Pons (tissue), 1 donor: Measurements from ENCODE around the gene STEAP2.

Source experiments
- DNase-seq: peaks from one replicate; pipeline ENCODE4 v3.0.0-alpha.2; 2016; ENCODE audit warnings: low spot score

STEAP2 gene

DNA sequence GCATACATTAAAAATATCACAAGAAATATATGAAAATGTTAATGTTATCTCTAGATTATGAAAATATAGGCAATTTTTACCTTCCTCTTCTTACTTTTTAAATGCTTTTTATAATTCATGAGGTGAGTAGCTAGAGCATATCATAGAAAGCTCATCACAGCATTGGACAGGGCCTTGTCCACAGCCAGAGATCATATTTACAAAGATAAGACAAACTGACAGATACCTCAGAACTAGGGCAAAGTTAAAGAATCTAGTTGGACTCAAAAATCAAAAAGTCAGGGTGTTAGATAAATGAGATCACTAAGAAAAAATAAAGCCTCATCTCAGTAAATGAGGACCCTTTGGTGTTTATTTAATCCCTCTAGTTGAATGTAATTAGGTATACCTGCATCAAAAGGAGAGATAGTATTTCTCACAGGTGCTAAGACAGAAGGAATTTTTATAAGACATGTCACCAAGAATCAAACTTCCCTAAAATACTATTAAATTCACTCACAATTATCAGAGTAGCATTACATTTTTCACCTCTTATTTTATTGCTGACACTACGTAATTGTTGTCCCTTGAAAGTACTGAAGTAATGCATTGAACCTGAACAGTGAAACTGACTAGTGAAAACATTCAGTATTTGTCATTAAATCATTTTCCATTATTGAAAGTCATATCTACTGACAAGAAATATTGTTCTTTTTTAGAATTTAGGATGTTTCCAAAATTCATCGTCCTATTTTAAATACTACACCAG lies 59.1 kb downstream of the STEAP2 start:
- DNase-seq = no peak

DNA sequence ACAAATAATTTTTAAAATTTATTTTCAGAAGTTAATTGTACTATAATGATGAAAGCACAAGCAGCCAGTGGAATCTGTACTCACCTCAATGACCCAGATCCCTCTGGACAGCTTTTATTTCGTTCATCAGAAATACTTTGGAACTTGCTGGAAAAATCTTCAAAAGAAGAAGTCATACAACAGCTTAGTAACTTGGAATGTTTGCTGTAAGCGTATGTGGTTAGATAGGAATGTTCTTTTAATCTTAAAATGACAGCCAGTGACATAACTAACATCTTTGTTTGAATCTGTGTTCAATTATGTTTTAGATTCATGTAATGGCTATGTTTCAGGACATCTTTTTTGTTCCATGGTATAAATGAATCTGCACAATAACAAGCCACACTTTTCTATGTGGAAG lies 60.2 kb downstream of the STEAP2 start:
- DNase-seq = no peak

DNA sequence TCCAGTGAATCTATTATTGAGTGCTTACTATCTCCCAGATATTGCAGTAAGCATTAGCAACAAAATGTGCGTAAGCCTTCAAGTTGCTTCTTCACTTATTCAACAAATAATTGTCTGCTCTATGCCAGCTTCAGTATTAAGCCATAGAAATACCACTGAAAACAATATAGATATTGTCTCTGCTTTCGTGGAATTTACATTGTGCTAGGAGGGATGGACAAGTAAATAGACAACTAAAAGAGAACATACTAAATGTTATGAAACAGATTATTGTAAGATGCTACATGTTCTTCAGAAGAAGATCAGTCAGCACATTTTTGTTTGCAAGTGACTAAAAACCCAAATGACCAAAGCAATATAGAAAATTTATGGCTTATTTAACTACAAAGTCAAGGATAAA lies 60.7 kb downstream of the STEAP2 start:
- DNase-seq = no peak

DNA sequence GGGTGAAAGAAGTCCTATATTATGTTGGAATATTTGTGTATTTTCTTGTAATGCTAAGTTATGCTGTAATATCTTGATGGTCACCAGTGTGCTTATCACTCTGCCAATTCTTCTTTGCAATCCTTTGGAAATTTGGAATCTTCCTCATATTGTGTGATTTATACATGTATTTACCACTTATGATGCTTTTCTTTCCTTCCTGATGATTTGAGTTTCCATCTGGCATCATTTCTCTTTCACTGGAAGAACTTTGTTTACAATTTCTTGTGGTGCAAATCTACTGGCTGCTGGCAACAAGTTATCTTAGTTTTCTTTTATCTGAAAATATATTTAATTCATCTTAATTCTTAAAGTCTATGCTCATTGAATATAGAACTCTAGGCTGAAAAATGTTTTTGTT lies 62.6 kb downstream of the STEAP2 start:
- no peak for DNase-seq

DNA sequence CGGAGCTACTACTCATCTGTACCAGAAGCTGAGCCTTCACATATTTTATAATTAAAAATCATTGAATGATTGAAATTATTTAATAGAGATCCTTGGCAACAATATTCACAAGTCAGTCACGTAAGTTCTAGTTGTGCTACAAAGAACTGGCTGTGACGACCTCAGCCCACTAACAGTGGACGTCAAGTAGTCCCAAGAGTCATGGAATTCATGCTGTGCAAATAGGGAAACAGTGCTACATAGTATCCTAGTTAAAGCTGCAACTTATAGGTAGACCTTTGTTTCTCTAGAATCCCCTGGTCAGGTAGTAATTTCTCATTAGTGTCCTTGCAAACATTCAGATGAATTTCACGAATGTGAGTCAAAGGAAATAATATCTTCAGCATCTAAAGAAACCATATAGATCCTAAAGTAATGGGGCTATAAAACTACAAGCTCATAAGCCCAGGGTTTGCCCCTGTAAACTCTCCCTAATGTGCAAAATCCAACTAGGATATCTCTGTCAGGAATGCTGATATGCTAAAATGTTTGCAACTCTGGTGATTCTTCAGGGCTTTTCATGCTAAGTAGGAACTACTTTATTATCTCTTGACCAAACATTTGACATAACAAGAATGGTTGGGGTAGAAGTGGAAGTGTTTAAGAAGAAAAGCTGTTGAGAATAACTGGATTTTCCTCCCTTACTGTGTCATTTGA lies 64.6 kb downstream of the STEAP2 start:
- no peak for DNase-seq
